Mucosa of rectum (tissue), 2 donors: ENCODE data around the gene C4orf50.
"Not testable (repeated sequence)": the region's sequence is repeated elsewhere in the genome, so short reads cannot be mapped to it uniquely, and the experiment has no call there.

Source experiments
- H3K27ac ChIP-seq, 2 donors: one replicate each; pipeline ENCODE4 v1.7.0; 2013; ENCODE audit warnings: inconsistent platforms in 2 of 2, low read depth in 2 of 2, low read length in 2 of 2
- H3K27me3 ChIP-seq, 2 donors: one replicate each; pipeline ENCODE4 v1.7.0; 2013; ENCODE audit warnings: low read length in 2 of 2; ENCODE audit not compliant: control insufficient read depth in 2 of 2, insufficient read depth in 2 of 2
- H3K36me3 ChIP-seq, 2 donors: one replicate each; pipeline ENCODE4 v1.7.0; 2013; ENCODE audit warnings: low read length in 2 of 2; ENCODE audit not compliant: control insufficient read depth in 2 of 2, insufficient read depth in 2 of 2
- H3K4me1 ChIP-seq, 2 donors: one replicate each; pipeline ENCODE4 v1.7.0; 2013; ENCODE audit warnings: low read length in 2 of 2, mild to moderate bottlenecking in 1 of 2; ENCODE audit not compliant: control insufficient read depth in 2 of 2, insufficient read depth in 2 of 2
- H3K4me3 ChIP-seq, 2 donors: one replicate each; pipeline ENCODE4 v1.7.0; 2013; ENCODE audit warnings: low read length in 2 of 2
- H3K9ac ChIP-seq, 2 donors: one replicate each; pipeline ENCODE4 v1.7.0; 2013; ENCODE audit warnings: low read length in 2 of 2, low read depth in 1 of 2, mild to moderate bottlenecking in 1 of 2
- H3K9me3 ChIP-seq, 2 donors: one replicate each; pipeline ENCODE4 v1.7.0; 2013; ENCODE audit warnings: low read length in 2 of 2; ENCODE audit not compliant: control insufficient read depth in 2 of 2
- donor health status: healthy.
- donor health status: Normal muscosa, but diverticular disease.

The C4orf50 gene

GRCh38 chr4:6008092-6008551 lies 10.1 kb downstream of the C4orf50 start:
- no peak overlapping the region for H3K4me3 ChIP-seq
- no peaks in the 10 kb centered on the region for H3K27me3 ChIP-seq
- H3K27ac ChIP-seq: no peak overlapping the region
- H3K9me3 ChIP-seq: no peaks in the 10 kb centered on the region
- no peaks in the 10 kb centered on the region for H3K4me1 ChIP-seq
- H3K9ac ChIP-seq: no peak overlapping the region
- H3K36me3 ChIP-seq: no peaks in the 10 kb centered on the region

- no peaks in the 10 kb centered on the region for H3K27me3 ChIP-seq
- H3K9ac ChIP-seq: no peak overlapping the region
These were observed 13.1 kb downstream of the C4orf50 start for GRCh38 chr4:6005175-6005574.

GRCh38 chr4:6003485-6003884 lies 14.7 kb downstream of the C4orf50 start:
- not testable (repeated sequence) for H3K27me3 ChIP-seq, H3K9me3 ChIP-seq, H3K27ac ChIP-seq, H3K9ac ChIP-seq, H3K36me3 ChIP-seq, H3K4me3 ChIP-seq, H3K4me1 ChIP-seq

More at GRCh38 chr4:6005175-6005574, 13.1 kb downstream of the C4orf50 start:
- Histone ChIP-seq H3K36me3 (no peaks in the 10 kb centered on the region), H3K9me3 (no peaks in the 10 kb centered on the region), H3K27ac (no peak overlapping the region), H3K4me3 (no peak overlapping the region), H3K4me1 (no peaks in the 10 kb centered on the region)

- no peaks in the 10 kb centered on the region for H3K4me1 ChIP-seq
- H3K9me3 ChIP-seq: no peaks in the 10 kb centered on the region
- H3K27ac ChIP-seq: no peak overlapping the region
- H3K9ac ChIP-seq: no peak overlapping the region
- no peaks in the 10 kb centered on the region for H3K27me3 ChIP-seq
- H3K4me3 ChIP-seq: no peak overlapping the region
- no peaks in the 10 kb centered on the region for H3K36me3 ChIP-seq
These were observed 15.3 kb downstream of the C4orf50 start for GRCh38 chr4:6002926-6003325.

GRCh38 chr4:6002492-6002833 lies 15.8 kb downstream of the C4orf50 start:
- Histone ChIP-seq H3K9ac (no peak overlapping the region), H3K9me3 (no peaks in the 10 kb centered on the region), H3K27me3 (no peaks in the 10 kb centered on the region), H3K36me3 (no peaks in the 10 kb centered on the region), H3K4me1 (no peaks in the 10 kb centered on the region), H3K4me3 (no peak overlapping the region), H3K27ac (no peak overlapping the region)

- H3K27ac ChIP-seq: no peak overlapping the region
- H3K9ac ChIP-seq: no peak overlapping the region
- H3K4me1 ChIP-seq: no peaks in the 10 kb centered on the region
- H3K4me3 ChIP-seq: no peak overlapping the region
- no peaks in the 10 kb centered on the region for H3K9me3 ChIP-seq
- H3K36me3 ChIP-seq: no peaks in the 10 kb centered on the region
- H3K27me3 ChIP-seq: no peaks in the 10 kb centered on the region
These were observed 16.3 kb downstream of the C4orf50 start for GRCh38 chr4:6001680-6002491.

GRCh38 chr4:5999830-6000365 lies 18.3 kb downstream of the C4orf50 start:
- Histone ChIP-seq H3K9me3 (no peaks in the 10 kb centered on the region), H3K4me1 (no peaks in the 10 kb centered on the region), H3K27me3 (no peaks in the 10 kb centered on the region), H3K27ac (no peak overlapping the region), H3K4me3 (no peak overlapping the region), H3K9ac (no peak overlapping the region), H3K36me3 (no peaks in the 10 kb centered on the region)

- Histone ChIP-seq H3K27me3 (no peaks in the 10 kb centered on the region), H3K9ac (no peak overlapping the region), H3K36me3 (no peaks in the 10 kb centered on the region), H3K4me1 (no peaks in the 10 kb centered on the region), H3K27ac (no peak overlapping the region), H3K9me3 (no peaks in the 10 kb centered on the region), H3K4me3 (no peak overlapping the region)
These were observed 18.9 kb downstream of the C4orf50 start for GRCh38 chr4:5999356-5999755.

- no peaks in the 10 kb centered on the region for H3K27me3 ChIP-seq
- no peaks in the 10 kb centered on the region for H3K36me3 ChIP-seq
- H3K9ac ChIP-seq: no peak overlapping the region
These were observed 19.8 kb downstream of the C4orf50 start for GRCh38 chr4:5998333-5998936.

GRCh38 chr4:5996641-5997040 lies 21.6 kb downstream of the C4orf50 start:
- H3K9ac ChIP-seq: no peak overlapping the region
- no peak overlapping the region for H3K27ac ChIP-seq
- no peaks in the 10 kb centered on the region for H3K36me3 ChIP-seq
- no peaks in the 10 kb centered on the region for H3K9me3 ChIP-seq
- no peaks in the 10 kb centered on the region for H3K27me3 ChIP-seq
- no peak overlapping the region for H3K4me3 ChIP-seq
- H3K4me1 ChIP-seq: no peaks in the 10 kb centered on the region

More at GRCh38 chr4:5998333-5998936, 19.8 kb downstream of the C4orf50 start:
- Histone ChIP-seq H3K4me3 (no peak overlapping the region), H3K27ac (no peak overlapping the region), H3K9me3 (no peaks in the 10 kb centered on the region), H3K4me1 (no peaks in the 10 kb centered on the region)
